ENCODE measurements around the gene RYR2. TPM values are rescaled to one million over a fixed set of nuclear protein-coding genes. Genes with fewer than 3 reads are reported as not detected.

Gene RYR2
- total RNA-seq, 1 experiment from 2014 or later, result 0.03 TPM

GRCh38 chr1:237730826-237731350 lies 688.9 kb downstream of the RYR2 start:
- intact Hi-C loops (cut with micrococcal nuclease; ENCODE audit: unreplicated experiment), result no loop called here
- H3K27me3 ChIP-seq (ENCODE audit: control insufficient read depth, insufficient read depth, low read length), result no peaks in the 10 kb centered on the region
- DNase-seq (ENCODE audit: low read depth, low spot score), result no peak
- no peaks in the 10 kb centered on the region for H3K4me1 ChIP-seq (ENCODE audit: control insufficient read depth, insufficient read depth, low read length)
- ATAC-seq, result no peak
- in situ Hi-C loops (cut with HindIII; ENCODE audit: low pct_unique_long_range_greater_than_20kb, low sequenced_read_pairs), result no loop called here
- ChIA-PET CTCF (no interaction called here), POLR2A (interaction anchor here (0.6 kb wide), 1 partner anchor 15 kb away, joined by 3 read pairs; no protein-coding TSS in a partner anchor)
- H3K36me3 ChIP-seq (ENCODE audit: control insufficient read depth, insufficient read depth, low read length), result no peaks in the 10 kb centered on the region
- no peaks in the 10 kb centered on the region for H3K9me3 ChIP-seq (ENCODE audit: control insufficient read depth, insufficient read depth, low read depth, low read length)
- H3K4me3 ChIP-seq (ENCODE audit: low read depth in 2 of 2, low read length in 2 of 2), result no peak overlapping the region
- BruUV-seq (replicated peaks), result no TSS peak
- no peak for TF ChIP-seq TCF7L2 (IDR thresholded peaks at IDR 0.05; ENCODE audit: low read depth, low read length)
- TF ChIP-seq, protein P1, sequence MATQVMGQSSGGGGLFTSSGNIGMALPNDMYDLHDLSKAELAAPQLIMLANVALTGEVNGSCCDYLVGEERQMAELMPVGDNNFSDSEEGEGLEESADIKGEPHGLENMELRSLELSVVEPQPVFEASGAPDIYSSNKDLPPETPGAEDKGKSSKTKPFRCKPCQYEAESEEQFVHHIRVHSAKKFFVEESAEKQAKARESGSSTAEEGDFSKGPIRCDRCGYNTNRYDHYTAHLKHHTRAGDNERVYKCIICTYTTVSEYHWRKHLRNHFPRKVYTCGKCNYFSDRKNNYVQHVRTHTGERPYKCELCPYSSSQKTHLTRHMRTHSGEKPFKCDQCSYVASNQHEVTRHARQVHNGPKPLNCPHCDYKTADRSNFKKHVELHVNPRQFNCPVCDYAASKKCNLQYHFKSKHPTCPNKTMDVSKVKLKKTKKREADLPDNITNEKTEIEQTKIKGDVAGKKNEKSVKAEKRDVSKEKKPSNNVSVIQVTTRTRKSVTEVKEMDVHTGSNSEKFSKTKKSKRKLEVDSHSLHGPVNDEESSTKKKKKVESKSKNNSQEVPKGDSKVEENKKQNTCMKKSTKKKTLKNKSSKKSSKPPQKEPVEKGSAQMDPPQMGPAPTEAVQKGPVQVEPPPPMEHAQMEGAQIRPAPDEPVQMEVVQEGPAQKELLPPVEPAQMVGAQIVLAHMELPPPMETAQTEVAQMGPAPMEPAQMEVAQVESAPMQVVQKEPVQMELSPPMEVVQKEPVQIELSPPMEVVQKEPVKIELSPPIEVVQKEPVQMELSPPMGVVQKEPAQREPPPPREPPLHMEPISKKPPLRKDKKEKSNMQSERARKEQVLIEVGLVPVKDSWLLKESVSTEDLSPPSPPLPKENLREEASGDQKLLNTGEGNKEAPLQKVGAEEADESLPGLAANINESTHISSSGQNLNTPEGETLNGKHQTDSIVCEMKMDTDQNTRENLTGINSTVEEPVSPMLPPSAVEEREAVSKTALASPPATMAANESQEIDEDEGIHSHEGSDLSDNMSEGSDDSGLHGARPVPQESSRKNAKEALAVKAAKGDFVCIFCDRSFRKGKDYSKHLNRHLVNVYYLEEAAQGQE (IDR thresholded peaks at IDR 0.05; ENCODE audit: insufficient read depth in 1 of 2, low read depth in 2 of 2, low read length in 1 of 2), result no peak
- TF ChIP-seq POLR2AphosphoS5 (IDR thresholded peaks at IDR 0.05; ENCODE audit: low read depth, low read length), result no peak
- no peak for TF ChIP-seq SIN3A (IDR thresholded peaks at IDR 0.05; ENCODE audit: borderline replicate concordance, insufficient read depth, low read depth, low read length)
- TF ChIP-seq CTCF (IDR thresholded peaks at IDR 0.05), result no peak
- no peak overlapping the region for H3K27ac ChIP-seq (ENCODE audit: low read length)

DNA sequence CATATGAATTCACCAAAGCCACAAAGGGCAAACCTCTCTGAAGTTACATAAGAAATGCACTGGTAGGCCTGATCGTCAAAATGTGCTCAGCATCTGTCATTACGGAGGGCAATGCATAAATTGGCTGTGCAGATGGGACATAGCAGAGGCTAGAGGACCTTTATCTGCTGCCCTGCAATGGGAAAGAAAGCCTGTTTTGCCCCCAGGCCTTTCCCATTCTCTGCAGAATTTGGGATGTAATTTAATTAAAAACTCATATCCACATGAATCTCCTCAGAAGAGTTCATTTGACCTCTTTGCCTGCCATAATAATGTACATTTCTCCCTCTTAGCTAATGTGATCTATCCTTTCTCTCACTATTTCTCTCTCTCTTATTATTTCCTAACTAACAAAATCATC lies 690.7 kb downstream of the RYR2 start:
- TF ChIP-seq, protein P1 (IDR thresholded peaks at IDR 0.05; ENCODE audit: insufficient read depth in 1 of 2, low read depth in 2 of 2, low read length in 1 of 2), result no peak
- TF ChIP-seq SIN3A (IDR thresholded peaks at IDR 0.05; ENCODE audit: borderline replicate concordance, insufficient read depth, low read depth, low read length), result no peak
- POLR2A ChIA-PET, result no interaction called here
- Histone ChIP-seq H3K27ac (ENCODE audit: low read length) (no peak overlapping the region), H3K27me3 (ENCODE audit: control insufficient read depth, insufficient read depth, low read length) (no peaks in the 10 kb centered on the region), H3K4me1 (ENCODE audit: control insufficient read depth, insufficient read depth, low read length) (no peaks in the 10 kb centered on the region), H3K36me3 (ENCODE audit: control insufficient read depth, insufficient read depth, low read length) (no peaks in the 10 kb centered on the region), H3K4me3 (ENCODE audit: low read depth in 2 of 2, low read length in 2 of 2) (no peak overlapping the region), H3K9me3 (ENCODE audit: control insufficient read depth, insufficient read depth, low read depth, low read length) (no peaks in the 10 kb centered on the region)
- no peak for ATAC-seq
- CTCF ChIA-PET, result no interaction called here
- in situ Hi-C loops (cut with HindIII; ENCODE audit: low pct_unique_long_range_greater_than_20kb, low sequenced_read_pairs) (no loop called here), intact Hi-C loops (cut with micrococcal nuclease; ENCODE audit: unreplicated experiment) (no loop called here)
- no TSS peak for BruUV-seq (replicated peaks)
- no peak for DNase-seq (ENCODE audit: low read depth, low spot score)

Data from Panc1 (cell line).